Muscle layer of colon (tissue), 2 donors: ENCODE results near the gene IL5RA.

Source experiments
- H3K27ac ChIP-seq: one replicate; pipeline ENCODE4 v1.7.0; 2013; ENCODE audit warnings: low read depth, mild to moderate bottlenecking, low read length, moderate library complexity
- H3K27me3 ChIP-seq, 2 donors: one replicate each; pipeline ENCODE4 v1.7.0; 2013; ENCODE audit warnings: low read length in 2 of 2, mild to moderate bottlenecking in 2 of 2; ENCODE audit not compliant: insufficient read depth in 2 of 2, control insufficient read depth in 1 of 2
- H3K36me3 ChIP-seq: one replicate; pipeline ENCODE4 v1.7.0; 2013; ENCODE audit warnings: mild to moderate bottlenecking, low read length; ENCODE audit not compliant: insufficient read depth
- H3K4me1 ChIP-seq: one replicate; pipeline ENCODE4 v1.7.0; 2013; ENCODE audit warnings: mild to moderate bottlenecking, low read length; ENCODE audit not compliant: insufficient read depth
- H3K4me3 ChIP-seq, 2 donors: one replicate each; pipeline ENCODE4 v1.7.0; 2013; ENCODE audit warnings: low read length in 2 of 2, low read depth in 1 of 2, mild to moderate bottlenecking in 1 of 2, moderate library complexity in 1 of 2
- H3K9ac ChIP-seq: one replicate; pipeline ENCODE4 v1.7.0; 2013; ENCODE audit warnings: low read length
- H3K9me3 ChIP-seq: one replicate; pipeline ENCODE4 v1.7.0; 2013; ENCODE audit warnings: mild to moderate bottlenecking, low read length
- donor health status: abdominal sarcoma.
- donor health status: Adenocarcinoma of cecum.

The IL5RA gene

DNA sequence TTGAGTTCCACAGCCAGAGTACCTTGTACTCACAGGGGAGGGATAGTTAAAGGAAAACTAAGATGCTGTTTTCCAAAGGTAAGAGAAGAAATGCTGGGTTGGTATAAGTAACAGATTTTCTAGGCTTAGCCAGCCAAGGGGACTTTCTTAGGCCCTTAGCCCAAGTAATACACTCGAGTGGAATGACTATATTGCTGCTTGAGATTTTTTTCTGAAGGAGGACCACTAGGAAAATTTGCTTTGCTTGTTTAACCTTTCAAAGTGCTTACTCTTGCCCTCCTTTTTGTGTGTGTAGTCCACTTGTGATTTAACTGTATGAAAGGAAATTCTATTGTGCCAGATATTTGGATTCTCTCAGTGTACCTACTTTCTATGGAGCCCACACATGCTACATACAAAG lies 50.5 kb downstream of the IL5RA start:
- H3K9me3 ChIP-seq: no peaks in the 10 kb centered on the region
- no peak overlapping the region for H3K27ac ChIP-seq
- H3K4me1 ChIP-seq: no peaks in the 10 kb centered on the region
- H3K4me3 ChIP-seq: no peak overlapping the region
- no peaks in the 10 kb centered on the region for H3K36me3 ChIP-seq
- no peaks in the 10 kb centered on the region for H3K27me3 ChIP-seq
- no peak overlapping the region for H3K9ac ChIP-seq

DNA sequence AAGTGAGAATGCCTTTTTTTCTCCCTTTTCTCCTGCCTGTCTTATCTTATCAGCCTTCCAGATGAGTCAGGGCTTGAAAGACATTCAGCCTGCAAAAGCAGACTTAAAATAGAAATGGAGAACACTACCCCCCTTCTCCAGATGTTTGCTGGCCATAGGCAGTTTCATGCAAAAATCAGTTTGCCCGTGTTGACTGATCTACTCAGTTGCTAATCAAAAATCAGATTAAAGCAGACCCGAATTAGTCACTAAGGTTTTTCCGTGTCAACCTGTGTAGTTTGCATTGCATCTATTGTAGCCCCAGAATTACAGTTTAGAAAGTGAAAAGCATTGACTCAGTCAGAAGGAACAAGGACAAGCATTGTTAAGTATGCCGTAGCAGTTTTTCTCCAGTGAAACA lies 56.2 kb downstream of the IL5RA start:
- H3K4me1 ChIP-seq: no peaks in the 10 kb centered on the region
- H3K9ac ChIP-seq: no peak overlapping the region
- no peaks in the 10 kb centered on the region for H3K9me3 ChIP-seq
- H3K4me3 ChIP-seq: no peak overlapping the region
- no peak overlapping the region for H3K27ac ChIP-seq
- no peaks in the 10 kb centered on the region for H3K36me3 ChIP-seq
- no peaks in the 10 kb centered on the region for H3K27me3 ChIP-seq

DNA sequence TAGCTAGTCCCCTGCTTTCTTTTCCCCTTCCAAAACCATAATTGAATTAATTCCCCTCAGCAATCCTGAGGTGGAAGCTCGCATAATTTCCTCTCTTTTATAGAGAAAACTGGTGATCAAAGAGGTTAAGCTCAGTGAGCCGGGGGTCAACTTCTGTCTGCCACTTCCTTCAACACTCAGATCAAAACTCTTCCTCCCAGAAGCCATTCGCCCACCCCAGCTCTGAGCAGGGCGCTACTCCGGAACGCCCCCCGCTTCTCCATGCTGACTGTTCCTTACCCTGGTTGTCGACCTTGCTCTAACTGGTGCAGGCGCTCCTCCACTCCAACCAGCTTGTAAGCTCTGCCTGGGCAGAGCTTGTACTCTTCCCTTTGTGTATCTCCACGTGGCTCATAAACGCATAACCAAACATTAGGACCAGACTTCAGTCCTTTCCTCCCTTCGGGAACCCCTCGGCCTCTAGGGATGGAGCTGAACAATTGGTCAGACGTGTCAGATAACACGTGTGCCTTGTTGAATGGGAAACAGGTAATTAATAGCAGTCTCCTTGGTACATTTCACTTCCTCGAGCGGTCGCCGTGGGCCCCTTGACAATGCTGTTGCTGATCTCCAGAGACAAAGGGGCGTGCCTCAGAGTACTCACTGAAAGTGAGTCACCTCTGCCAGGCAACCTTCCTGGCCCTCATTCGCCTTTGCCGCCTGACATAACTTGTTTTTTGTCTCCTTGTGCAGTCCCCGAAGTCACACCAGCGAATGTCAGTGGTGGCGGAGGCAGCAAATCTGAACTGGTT lies 71.8 kb downstream of the IL5RA start:
- no peak overlapping the region for H3K4me3 ChIP-seq
- no peaks in the 10 kb centered on the region for H3K4me1 ChIP-seq
- no peak overlapping the region for H3K9ac ChIP-seq
- no peak overlapping the region for H3K27ac ChIP-seq
- no peaks in the 10 kb centered on the region for H3K9me3 ChIP-seq
- no peaks in the 10 kb centered on the region for H3K27me3 ChIP-seq
- H3K36me3 ChIP-seq: no peaks in the 10 kb centered on the region

DNA sequence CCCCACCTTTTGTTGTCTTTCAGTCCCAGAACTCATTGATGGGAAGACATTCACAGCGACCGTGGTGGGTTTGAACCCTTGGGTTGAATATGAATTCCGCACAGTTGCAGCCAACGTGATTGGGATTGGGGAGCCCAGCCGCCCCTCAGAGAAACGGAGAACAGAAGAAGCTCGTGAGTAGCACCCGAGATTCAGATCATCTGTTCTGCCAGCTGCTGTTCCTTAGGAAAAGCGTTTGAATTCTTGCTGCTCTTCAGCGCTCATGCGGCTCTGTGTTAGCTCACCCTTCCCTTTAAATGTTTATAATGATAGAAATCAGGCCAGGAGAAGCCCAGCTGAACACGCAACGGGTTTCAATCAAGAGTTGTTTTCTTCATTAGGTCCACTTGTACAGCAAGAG lies 73.0 kb downstream of the IL5RA start:
- H3K4me1 ChIP-seq: no peaks in the 10 kb centered on the region
- H3K36me3 ChIP-seq: no peaks in the 10 kb centered on the region

DNA sequence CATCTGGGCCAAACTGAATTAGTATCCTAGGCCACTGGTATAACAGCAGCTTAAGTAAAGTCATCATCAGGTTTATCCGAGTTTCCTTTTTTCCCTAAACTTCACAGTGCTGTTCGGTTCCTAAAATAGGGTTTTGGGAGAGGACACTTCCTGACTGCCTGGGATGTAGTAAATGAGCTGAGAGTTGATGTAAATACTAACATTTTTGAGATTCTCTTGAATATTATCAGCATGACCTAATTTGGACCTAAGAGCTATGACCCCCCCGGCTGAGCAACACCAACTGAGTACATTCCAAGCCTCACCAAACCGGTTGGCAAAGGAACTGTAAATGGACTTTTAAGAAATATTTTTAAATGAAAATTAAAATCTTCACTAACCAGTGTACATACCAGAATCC lies 78.8 kb downstream of the IL5RA start:
- Histone ChIP-seq H3K27ac (no peak overlapping the region), H3K4me3 (no peak overlapping the region), H3K27me3 (no peaks in the 10 kb centered on the region)

More for the DNA sequence above, 73.0 kb downstream of the IL5RA start:
- Histone ChIP-seq H3K27ac (no peak overlapping the region), H3K9me3 (no peaks in the 10 kb centered on the region), H3K9ac (no peak overlapping the region), H3K27me3 (no peaks in the 10 kb centered on the region), H3K4me3 (no peak overlapping the region)

DNA sequence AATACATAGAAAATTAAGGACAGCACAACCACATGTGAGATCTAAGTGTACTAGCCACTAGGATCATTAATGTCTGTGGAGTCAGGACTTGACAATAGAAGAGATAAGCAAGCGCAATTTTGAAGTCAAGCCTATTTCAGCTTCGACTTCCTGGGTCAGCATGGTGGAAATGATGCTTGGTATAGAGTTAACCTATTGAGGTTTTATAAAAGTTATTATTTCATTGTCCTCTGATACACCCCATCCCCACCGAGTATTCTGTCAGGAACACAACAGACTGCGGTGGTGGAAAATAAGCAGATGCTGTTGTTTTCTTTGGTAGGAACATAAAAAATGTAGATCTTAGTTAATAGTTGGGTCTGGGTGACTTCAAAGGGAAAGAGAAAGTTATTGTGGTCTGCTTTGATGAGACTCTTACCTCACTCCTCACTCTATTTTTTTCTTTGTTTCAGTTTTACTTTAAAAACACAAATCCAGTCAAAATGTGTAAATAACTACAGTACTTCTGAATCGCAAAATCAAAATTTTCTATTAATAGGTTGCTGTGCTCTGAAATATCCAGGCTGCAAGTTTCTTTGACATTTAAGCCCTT lies 82.1 kb downstream of the IL5RA start:
- H3K9me3 ChIP-seq: no peaks in the 10 kb centered on the region
- H3K27me3 ChIP-seq: no peaks in the 10 kb centered on the region
- H3K4me3 ChIP-seq: no peak overlapping the region
- no peak overlapping the region for H3K9ac ChIP-seq
- no peaks in the 10 kb centered on the region for H3K4me1 ChIP-seq
- no peaks in the 10 kb centered on the region for H3K36me3 ChIP-seq
- no peak overlapping the region for H3K27ac ChIP-seq

More for the DNA sequence above, 78.8 kb downstream of the IL5RA start:
- Histone ChIP-seq H3K9ac (no peak overlapping the region), H3K9me3 (no peaks in the 10 kb centered on the region), H3K4me1 (no peaks in the 10 kb centered on the region), H3K36me3 (no peaks in the 10 kb centered on the region)

DNA sequence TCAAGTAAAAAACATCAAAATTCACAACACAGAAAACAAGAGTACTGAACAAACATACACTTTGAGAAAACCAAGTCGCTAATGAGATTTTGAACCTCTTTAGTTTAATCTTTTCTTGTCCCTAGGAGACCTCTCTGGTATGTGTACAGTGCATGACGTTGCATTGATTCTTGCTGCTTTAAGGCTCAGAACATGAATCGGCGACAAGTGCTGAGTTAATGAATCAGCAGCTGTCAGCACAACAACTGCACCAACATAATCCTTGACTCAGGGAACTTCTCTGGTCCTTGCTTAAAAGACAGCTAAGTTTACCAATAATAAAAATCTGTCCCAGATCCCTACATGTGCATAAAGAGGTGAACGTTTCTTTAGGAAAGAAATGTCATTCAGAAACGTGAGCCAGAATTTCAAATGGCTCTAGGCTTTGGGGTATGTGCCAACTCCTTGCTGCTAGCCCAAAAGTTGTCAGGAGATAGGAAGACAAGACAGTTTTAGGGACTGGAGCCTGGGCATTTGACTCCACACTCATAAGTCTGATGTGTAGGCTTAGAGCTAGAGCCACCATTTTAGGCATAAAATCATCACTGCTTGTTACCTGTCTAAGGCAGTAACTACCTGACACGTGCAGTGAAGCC lies 86.9 kb downstream of the IL5RA start:
- no peaks in the 10 kb centered on the region for H3K36me3 ChIP-seq
- no peaks in the 10 kb centered on the region for H3K4me1 ChIP-seq
- no peaks in the 10 kb centered on the region for H3K27me3 ChIP-seq
- H3K9me3 ChIP-seq: no peaks in the 10 kb centered on the region
- no peak overlapping the region for H3K4me3 ChIP-seq
- H3K9ac ChIP-seq: no peak overlapping the region
- H3K27ac ChIP-seq: no peak overlapping the region

DNA sequence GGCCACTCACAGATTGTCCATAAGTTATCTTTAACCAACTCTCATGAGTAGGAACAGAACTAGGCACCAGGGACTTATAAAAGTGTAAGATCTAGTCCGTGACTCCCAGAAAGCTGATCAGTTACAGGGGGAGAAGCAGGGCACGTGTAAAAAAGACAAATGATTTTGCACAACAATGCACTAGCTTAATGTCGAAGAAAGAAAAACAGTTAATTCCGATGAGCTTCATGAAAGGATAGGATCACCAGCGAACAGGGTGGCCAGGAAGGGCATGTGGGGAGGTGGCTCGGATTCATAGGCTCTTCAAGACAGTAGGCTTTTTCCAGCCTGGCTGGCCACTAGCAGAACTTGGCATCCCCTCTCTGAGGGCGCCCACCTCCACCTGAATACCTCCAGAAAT lies 90.0 kb downstream of the IL5RA start:
- Histone ChIP-seq H3K27me3 (no peaks in the 10 kb centered on the region), H3K9me3 (no peaks in the 10 kb centered on the region), H3K4me1 (no peaks in the 10 kb centered on the region), H3K4me3 (no peak overlapping the region), H3K36me3 (no peaks in the 10 kb centered on the region), H3K27ac (no peak overlapping the region), H3K9ac (no peak overlapping the region)
